GM23248 (cell line): Measurements from ENCODE around the gene TRIM65.

Experiments
- EZH2 ChIP-seq: fragments of 200-600 bp; sonication (generic); IDR thresholded peaks from 2 replicates; pipeline ENCODE4 v1.6.1; 2018; ENCODE audit warnings: antibody characterized with exemption, mild to moderate bottlenecking; ENCODE audit not compliant: insufficient read depth, poor library complexity, severe bottlenecking
- EZH2phosphoT487 ChIP-seq: fragments of 200-600 bp; sonication (generic); IDR thresholded peaks from 2 replicates; pipeline ENCODE4 v1.6.1; 2018; ENCODE audit warnings: antibody characterized with exemption, moderate library complexity, mild to moderate bottlenecking, low read depth; ENCODE audit not compliant: insufficient read depth

DNA sequence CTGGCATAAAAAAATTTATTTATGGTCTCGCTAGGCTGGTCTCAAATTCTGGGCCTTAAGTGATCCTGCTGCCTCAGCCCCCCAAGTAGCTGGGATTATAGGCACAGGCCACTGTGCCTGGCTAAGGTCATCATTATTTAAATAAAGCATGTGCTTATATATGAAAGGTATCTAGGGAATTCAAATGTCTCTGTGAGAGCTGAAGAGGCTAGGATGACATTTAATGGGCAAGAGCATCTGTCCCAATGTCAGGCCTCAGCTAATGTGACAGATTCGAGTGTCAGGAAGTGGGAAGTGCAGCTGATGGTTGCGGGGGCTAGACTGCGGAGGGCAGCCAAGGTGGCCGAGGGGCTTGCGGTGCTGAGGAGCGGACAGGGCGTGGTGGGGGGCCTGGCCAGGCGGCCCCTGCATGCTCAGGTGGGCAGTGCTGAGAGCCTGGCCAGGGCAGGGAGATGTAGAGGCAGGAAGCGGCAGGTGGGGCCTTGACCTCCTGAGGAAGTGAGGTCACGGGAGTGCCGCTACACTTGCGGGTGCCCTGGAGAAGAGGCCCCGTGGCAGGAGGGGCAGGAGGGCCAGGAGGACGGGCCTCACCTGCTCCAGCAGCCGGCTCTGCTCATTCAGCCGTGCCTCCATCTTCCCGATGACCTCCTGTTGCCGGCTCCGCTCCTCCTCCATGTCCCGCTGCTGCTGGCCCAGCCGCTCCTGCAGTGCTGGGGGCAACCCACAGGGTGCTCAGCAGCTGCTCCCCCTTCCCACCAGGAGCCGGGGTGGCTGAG lies 20.6 kb upstream of the TRIM65 start:
- no peak for TF ChIP-seq EZH2
- TF ChIP-seq EZH2phosphoT487: no peak
